Panc1 (cell line): Measurements from ENCODE around the gene BMP10. TPM values are rescaled to one million over a fixed set of nuclear protein-coding genes. Genes with fewer than 3 reads are reported as not detected.

Experiments
- ATAC-seq: fragments of 200-7000 bp; cut with Tn5 transposase; 2 replicates; pipeline ENCODE4 v1.9.1; 2020; ENCODE audit warnings: mild to moderate bottlenecking, moderate library complexity
- BruUV-seq: library from RNA; stranded (reverse); fragments of 400-500 nt; replicated peaks from 2 replicates; lab custom pipeline; 2021; lab: Mats Ljungman, UMichigan
- CTCF ChIA-PET: fragments of 300-600 bp; sonication (Branson Sonifier 250); formaldehyde crosslinking; loops from one replicate; lab custom pipeline; 2022; ENCODE audit warnings: antibody characterized with exemption; lab: Charles Lee
- POLR2A ChIA-PET: fragments of 300-600 bp; sonication (Branson Sonifier 250); formaldehyde crosslinking; loops from one replicate; lab custom pipeline; 2022; ENCODE audit warnings: antibody characterized with exemption; lab: Charles Lee
- DNase-seq: peaks from one replicate; pipeline ENCODE4 v3.0.0-alpha.2; 2010; ENCODE audit warnings: low read depth, low spot score
- H3K27ac ChIP-seq: 2 replicates; pipeline ENCODE4 v1.5.1; 2011; ENCODE audit warnings: mild to moderate bottlenecking, low read length, inconsistent platforms
- H3K27me3 ChIP-seq: fragments of 200-500 bp; sonication (Bioruptor generic); 2 replicates; pipeline ENCODE4 v1.6.0; 2014; ENCODE audit warnings: low read length, inconsistent platforms; ENCODE audit not compliant: control insufficient read depth, insufficient read depth
- H3K36me3 ChIP-seq: fragments of 200-500 bp; sonication (Bioruptor generic); 2 replicates; pipeline ENCODE4 v1.5.1; 2014; ENCODE audit warnings: inconsistent platforms, mild to moderate bottlenecking, low read length, moderate library complexity; ENCODE audit not compliant: control insufficient read depth, insufficient read depth
- H3K4me1 ChIP-seq: 2 replicates; pipeline ENCODE4 v1.5.1; 2011; ENCODE audit warnings: inconsistent platforms, mild to moderate bottlenecking, low read length, moderate library complexity; ENCODE audit not compliant: control insufficient read depth, insufficient read depth
- H3K4me3 ChIP-seq, 2 experiments: 2 replicates each; pipeline ENCODE4 v1.5.1; 2011 to 2012; ENCODE audit warnings: low read depth in 2 of 2, low read length in 2 of 2, mild to moderate bottlenecking in 2 of 2, inconsistent platforms in 1 of 2, moderate library complexity in 1 of 2
- H3K9me3 ChIP-seq: fragments of 200-500 bp; sonication (Bioruptor generic); 2 replicates; pipeline ENCODE4 v1.5.1; 2014; ENCODE audit warnings: low read depth, mild to moderate bottlenecking, inconsistent platforms, low read length, moderate library complexity; ENCODE audit not compliant: control insufficient read depth, insufficient read depth
- CTCF ChIP-seq: fragments of 450-650 bp; IDR thresholded peaks from 2 replicates; pipeline ENCODE4 v1.5.1; 2017; ENCODE audit warnings: mild to moderate bottlenecking
- POLR2AphosphoS5 ChIP-seq: IDR thresholded peaks from 2 replicates; pipeline ENCODE4 v1.6.1; 2012; ENCODE audit warnings: mild to moderate bottlenecking, low read depth, low read length, moderate library complexity
- REST ChIP-seq, 2 experiments: IDR thresholded peaks; 2 replicates each; pipeline ENCODE4 v1.6.1; 2011 to 2012; ENCODE audit warnings: low read depth in 2 of 2, control low read depth in 1 of 2, low read length in 1 of 2, mild to moderate bottlenecking in 1 of 2, moderate library complexity in 1 of 2; ENCODE audit not compliant: insufficient read depth in 1 of 2
- SIN3A ChIP-seq: IDR thresholded peaks from 2 replicates; pipeline ENCODE4 v1.6.1; 2012; ENCODE audit warnings: low read depth, mild to moderate bottlenecking, low read length, moderate library complexity, borderline replicate concordance; ENCODE audit not compliant: insufficient read depth
- TCF7L2 ChIP-seq: IDR thresholded peaks from 2 replicates; pipeline ENCODE4 v1.6.1; 2011; ENCODE audit warnings: mild to moderate bottlenecking, low read depth, low read length, inconsistent platforms
- in situ Hi-C: cut with HindIII; loops from 2 replicates; pipeline ENCODE4 v1.10.0; 2016; ENCODE audit warnings: low sequenced_read_pairs, low pct_unique_long_range_greater_than_20kb
- intact Hi-C: fragments of 100-400 bp; cut with micrococcal nuclease; formaldehyde crosslinking; loops from one replicate; pipeline ENCODE4 v1.10.0; 2022; ENCODE audit not compliant: unreplicated experiment
- total RNA-seq: library from RNA; stranded (reverse); gene quantifications from one replicate; pipeline ENCODE4 v1.2.1, GENCODE V29; 2021; ENCODE audit not compliant: unreplicated experiment

BMP10 gene
- total RNA-seq, 1 experiment from 2014 or later = not detected

- ATAC-seq (no peak), DNase-seq (no peak)
- peaks cover 13% of the 10 kb centered on the region for H3K27me3 ChIP-seq
- ChIA-PET CTCF (interaction anchor here (0.5 kb wide), 1 partner anchor 23 kb away, joined by 7 read pairs; no protein-coding TSS in a partner anchor), POLR2A (no interaction called here)
- H3K9me3 ChIP-seq = no peaks in the 10 kb centered on the region
- TF ChIP-seq SIN3A (no peak), REST (IDR thresholded peaks at IDR 0.05; ENCODE audit: insufficient read depth in 1 of 2, low read depth in 2 of 2, low read length in 1 of 2) (no peak), POLR2AphosphoS5 (no peak), CTCF (no peak), TCF7L2 (no peak)
- in situ Hi-C loops = no loop called here
- intact Hi-C loops = no loop called here
- BruUV-seq = no TSS peak
- H3K36me3 ChIP-seq = no peaks in the 10 kb centered on the region
- no peak overlapping the region for H3K27ac ChIP-seq
- no peak overlapping the region for H3K4me3 ChIP-seq
- H3K4me1 ChIP-seq = no peaks in the 10 kb centered on the region
Observed at GRCh38 chr2:68877079-68877772, 6.0 kb upstream of the BMP10 start.

- CTCF ChIA-PET = no interaction called here
- in situ Hi-C loops (no loop called here), intact Hi-C loops (no loop called here)
- POLR2A ChIA-PET = no interaction called here
- H3K4me3 ChIP-seq = no peak overlapping the region
- no TSS peak for BruUV-seq
- H3K36me3 ChIP-seq = no peaks in the 10 kb centered on the region
- H3K27ac ChIP-seq = no peak overlapping the region
- DNase-seq (no peak), ATAC-seq (no peak)
- peaks cover 11% of the 10 kb centered on the region for H3K27me3 ChIP-seq
- no peaks in the 10 kb centered on the region for H3K9me3 ChIP-seq
- no peak for TF ChIP-seq SIN3A
- no peak for TF ChIP-seq REST (IDR thresholded peaks at IDR 0.05; ENCODE audit: insufficient read depth in 1 of 2, low read depth in 2 of 2, low read length in 1 of 2)
- no peak for TF ChIP-seq POLR2AphosphoS5
- no peak for TF ChIP-seq TCF7L2
- H3K4me1 ChIP-seq = no peaks in the 10 kb centered on the region
Observed at GRCh38 chr2:68870215-68870614, 982 bp downstream of the BMP10 start.
